GM10266 (cell line): Measurements from ENCODE around the gene MYH8.

Experiments
- DNase-seq: peaks from one replicate; pipeline ENCODE4 v3.0.0; 2012; ENCODE audit errors: extremely low spot score
- TF ChIP-seq, protein P1 (sequence below): IDR thresholded peaks from 2 replicates; pipeline ENCODE4 v1.5.1; 2012; ENCODE audit warnings: mild to moderate bottlenecking, low read depth; ENCODE audit not compliant: control insufficient read depth, insufficient read depth; ENCODE audit errors: missing control alignments

The MYH8 gene

GRCh38 chr17:10417431-10417830, 4.3 kb downstream of the MYH8 start:
- TF ChIP-seq, protein P1, sequence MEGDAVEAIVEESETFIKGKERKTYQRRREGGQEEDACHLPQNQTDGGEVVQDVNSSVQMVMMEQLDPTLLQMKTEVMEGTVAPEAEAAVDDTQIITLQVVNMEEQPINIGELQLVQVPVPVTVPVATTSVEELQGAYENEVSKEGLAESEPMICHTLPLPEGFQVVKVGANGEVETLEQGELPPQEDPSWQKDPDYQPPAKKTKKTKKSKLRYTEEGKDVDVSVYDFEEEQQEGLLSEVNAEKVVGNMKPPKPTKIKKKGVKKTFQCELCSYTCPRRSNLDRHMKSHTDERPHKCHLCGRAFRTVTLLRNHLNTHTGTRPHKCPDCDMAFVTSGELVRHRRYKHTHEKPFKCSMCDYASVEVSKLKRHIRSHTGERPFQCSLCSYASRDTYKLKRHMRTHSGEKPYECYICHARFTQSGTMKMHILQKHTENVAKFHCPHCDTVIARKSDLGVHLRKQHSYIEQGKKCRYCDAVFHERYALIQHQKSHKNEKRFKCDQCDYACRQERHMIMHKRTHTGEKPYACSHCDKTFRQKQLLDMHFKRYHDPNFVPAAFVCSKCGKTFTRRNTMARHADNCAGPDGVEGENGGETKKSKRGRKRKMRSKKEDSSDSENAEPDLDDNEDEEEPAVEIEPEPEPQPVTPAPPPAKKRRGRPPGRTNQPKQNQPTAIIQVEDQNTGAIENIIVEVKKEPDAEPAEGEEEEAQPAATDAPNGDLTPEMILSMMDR = no peak
- DNase-seq = no peak

- no peak for DNase-seq
- TF ChIP-seq, protein P1 = no peak
These were observed 6.6 kb downstream of the MYH8 start for GRCh38 chr17:10415161-10415560.

DNA sequence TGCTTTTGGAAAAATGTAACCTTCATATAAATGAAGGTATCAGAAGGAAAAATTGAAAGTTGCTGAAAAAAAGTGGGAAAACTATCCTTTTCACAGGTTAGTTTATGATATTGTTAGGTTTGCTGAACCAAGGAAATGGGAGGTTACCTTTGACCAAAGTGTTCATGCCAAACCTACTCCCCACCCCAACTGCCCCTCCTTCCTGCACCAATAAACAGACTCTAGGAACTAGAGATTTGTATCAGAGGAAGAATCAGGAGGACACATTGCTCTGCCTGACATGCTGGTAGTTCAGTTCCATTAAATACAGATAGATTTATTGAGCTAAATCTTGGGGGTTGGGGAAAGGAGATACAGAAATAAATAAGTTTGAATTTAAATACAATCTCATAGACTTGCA, 18.2 kb downstream of the MYH8 start:
- TF ChIP-seq, protein P1 = no peak
- DNase-seq = no peak

- no peak for DNase-seq
- TF ChIP-seq, protein P1 = no peak
These were observed 23.4 kb downstream of the MYH8 start for GRCh38 chr17:10398352-10398751.

- DNase-seq = no peak
- TF ChIP-seq, protein P1 = no peak
These were observed 25.1 kb downstream of the MYH8 start for GRCh38 chr17:10396524-10397163.

- TF ChIP-seq, protein P1 = no peak
- DNase-seq = no peak
These were observed 27.4 kb downstream of the MYH8 start for GRCh38 chr17:10394201-10394887.

DNA sequence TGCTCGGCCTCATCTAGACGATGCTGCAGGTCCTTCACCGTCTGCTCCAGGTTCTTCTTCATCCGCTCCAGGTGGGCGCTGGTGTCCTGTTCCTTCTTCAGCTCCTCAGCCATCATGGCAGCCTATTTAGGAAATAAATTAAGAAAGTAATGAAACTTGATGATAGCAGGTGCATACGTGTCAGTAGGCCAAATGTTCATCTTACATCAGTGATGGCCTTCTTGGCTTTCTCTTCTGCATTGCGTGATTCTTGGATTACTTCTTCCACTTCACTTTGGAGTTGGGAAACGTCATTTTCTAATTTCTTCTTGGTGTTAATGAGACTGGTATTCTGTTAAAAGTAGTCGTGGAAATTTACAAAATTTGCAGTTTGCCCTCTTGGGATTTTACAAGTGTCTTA, 28.9 kb downstream of the MYH8 start:
- DNase-seq = no peak
- TF ChIP-seq, protein P1 = no peak
